ENCODE data around the gene SRPK1. TPM values are rescaled to one million over a fixed set of nuclear protein-coding genes. Genes with fewer than 3 reads are reported as not detected.

The SRPK1 gene
- total RNA-seq, 3 donors from 2014 or later (not counting 1 experiment from before 2014, with no cell fraction given) = 38.6 to 63.8 (median 43.2) TPM

GRCh38 chr6:35898003-35898402, 22.9 kb downstream of the SRPK1 start:
- intact Hi-C loops (cut with micrococcal nuclease) = no loop called here
- H3K27me3 Mint-ChIP-seq (ENCODE audit: low read depth in 2 of 2) = no peaks in the 10 kb centered on the region

GRCh38 chr6:35897486-35897885, 23.4 kb downstream of the SRPK1 start:
- 98% methylated on average over 3 of the region's 4 CpGs for WGBS (ENCODE audit: insufficient coverage)
- Histone ChIP-seq H3K27me3 (ENCODE audit: control insufficient read depth, insufficient read depth, low read length) (no peaks in the 10 kb centered on the region), H3K9me3 (ENCODE audit: control insufficient read depth, insufficient read depth, low read length) (no peaks in the 10 kb centered on the region), H3K27ac (ENCODE audit: low read length) (no peak overlapping the region), H3K4me3 (ENCODE audit: low read length) (no peak overlapping the region), H3K36me3 (ENCODE audit: control insufficient read depth, insufficient read depth, low read length) (peaks cover 3% of the 10 kb centered on the region), H3K4me1 (ENCODE audit: control insufficient read depth, insufficient read depth, low read length) (no peaks in the 10 kb centered on the region)
- intact Hi-C loops (cut with micrococcal nuclease) = no loop called here
- H3K9me3 Mint-ChIP-seq = no peaks in the 10 kb centered on the region
- DNase-seq (no peak), ATAC-seq (no peak)
- peaks cover 6 to 15% of the 10 kb centered on the region in 2 donors for H3K4me1 Mint-ChIP-seq
- no peaks in the 10 kb centered on the region for H3K27me3 Mint-ChIP-seq (ENCODE audit: low read depth in 2 of 2)
- TF ChIP-seq, protein P1, sequence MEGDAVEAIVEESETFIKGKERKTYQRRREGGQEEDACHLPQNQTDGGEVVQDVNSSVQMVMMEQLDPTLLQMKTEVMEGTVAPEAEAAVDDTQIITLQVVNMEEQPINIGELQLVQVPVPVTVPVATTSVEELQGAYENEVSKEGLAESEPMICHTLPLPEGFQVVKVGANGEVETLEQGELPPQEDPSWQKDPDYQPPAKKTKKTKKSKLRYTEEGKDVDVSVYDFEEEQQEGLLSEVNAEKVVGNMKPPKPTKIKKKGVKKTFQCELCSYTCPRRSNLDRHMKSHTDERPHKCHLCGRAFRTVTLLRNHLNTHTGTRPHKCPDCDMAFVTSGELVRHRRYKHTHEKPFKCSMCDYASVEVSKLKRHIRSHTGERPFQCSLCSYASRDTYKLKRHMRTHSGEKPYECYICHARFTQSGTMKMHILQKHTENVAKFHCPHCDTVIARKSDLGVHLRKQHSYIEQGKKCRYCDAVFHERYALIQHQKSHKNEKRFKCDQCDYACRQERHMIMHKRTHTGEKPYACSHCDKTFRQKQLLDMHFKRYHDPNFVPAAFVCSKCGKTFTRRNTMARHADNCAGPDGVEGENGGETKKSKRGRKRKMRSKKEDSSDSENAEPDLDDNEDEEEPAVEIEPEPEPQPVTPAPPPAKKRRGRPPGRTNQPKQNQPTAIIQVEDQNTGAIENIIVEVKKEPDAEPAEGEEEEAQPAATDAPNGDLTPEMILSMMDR (IDR thresholded peaks at IDR 0.05) = no peak
- H3K4me3 Mint-ChIP-seq = no peak overlapping the region
- no peaks in the 10 kb centered on the region for H3K36me3 Mint-ChIP-seq
- H3K27ac Mint-ChIP-seq = no peak overlapping the region

More at GRCh38 chr6:35898003-35898402, 22.9 kb downstream of the SRPK1 start:
- DNase-seq (no peak), ATAC-seq (no peak)
- Mint-ChIP-seq H3K27ac (no peak overlapping the region), H3K9me3 (no peaks in the 10 kb centered on the region), H3K36me3 (no peaks in the 10 kb centered on the region), H3K4me1 (peaks cover 6 to 15% of the 10 kb centered on the region in 2 donors), H3K4me3 (no peak overlapping the region)
- Histone ChIP-seq H3K36me3 (ENCODE audit: control insufficient read depth, insufficient read depth, low read length) (peaks cover 3% of the 10 kb centered on the region), H3K4me3 (ENCODE audit: low read length) (no peak overlapping the region), H3K4me1 (ENCODE audit: control insufficient read depth, insufficient read depth, low read length) (no peaks in the 10 kb centered on the region), H3K9me3 (ENCODE audit: control insufficient read depth, insufficient read depth, low read length) (no peaks in the 10 kb centered on the region), H3K27ac (ENCODE audit: low read length) (no peak overlapping the region), H3K27me3 (ENCODE audit: control insufficient read depth, insufficient read depth, low read length) (no peaks in the 10 kb centered on the region)
- TF ChIP-seq, protein P1 (IDR thresholded peaks at IDR 0.05) = no peak
- 100% methylated on average over 1 of the region's 2 CpGs for WGBS (ENCODE audit: insufficient coverage)

DNA sequence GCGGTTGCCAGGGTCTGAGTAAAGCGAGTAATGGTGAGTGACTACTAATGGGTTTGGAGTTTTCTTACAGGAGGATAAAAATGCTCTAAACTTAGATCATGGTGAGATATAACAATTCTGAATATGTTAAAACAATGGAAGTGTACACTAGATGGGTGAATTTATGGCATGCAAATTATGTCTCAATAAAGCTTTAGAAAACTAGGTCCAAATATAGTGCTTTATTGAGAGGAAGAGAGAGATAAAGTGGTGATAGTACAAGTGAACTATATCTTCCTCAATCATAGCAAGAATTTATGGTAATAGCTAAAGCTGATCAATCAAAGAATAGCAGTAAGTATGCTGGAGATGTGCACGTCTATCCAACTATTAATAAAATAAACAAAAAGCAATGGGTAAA, 23.9 kb downstream of the SRPK1 start:
- Histone ChIP-seq H3K27me3 (ENCODE audit: control insufficient read depth, insufficient read depth, low read length) (no peaks in the 10 kb centered on the region), H3K9me3 (ENCODE audit: control insufficient read depth, insufficient read depth, low read length) (no peaks in the 10 kb centered on the region), H3K27ac (ENCODE audit: low read length) (no peak overlapping the region), H3K4me1 (ENCODE audit: control insufficient read depth, insufficient read depth, low read length) (no peaks in the 10 kb centered on the region), H3K4me3 (ENCODE audit: low read length) (no peak overlapping the region), H3K36me3 (ENCODE audit: control insufficient read depth, insufficient read depth, low read length) (peaks cover 3% of the 10 kb centered on the region)
- TF ChIP-seq, protein P1 (IDR thresholded peaks at IDR 0.05) = no peak
- Mint-ChIP-seq H3K27ac (no peak overlapping the region), H3K9me3 (no peaks in the 10 kb centered on the region), H3K4me3 (no peak overlapping the region), H3K4me1 (peaks cover 6 to 15% of the 10 kb centered on the region in 2 donors), H3K36me3 (no peaks in the 10 kb centered on the region), H3K27me3 (ENCODE audit: low read depth in 2 of 2) (no peaks in the 10 kb centered on the region)
- ATAC-seq (no peak), DNase-seq (no peak)
- WGBS (ENCODE audit: insufficient coverage) = 100% methylated on average over 2 of the region's 3 CpGs
- intact Hi-C loops (cut with micrococcal nuclease) = no loop called here

GRCh38 chr6:35896228-35896627, 24.7 kb downstream of the SRPK1 start:
- no peak overlapping the region for H3K4me3 Mint-ChIP-seq
- Histone ChIP-seq H3K9me3 (ENCODE audit: control insufficient read depth, insufficient read depth, low read length) (no peaks in the 10 kb centered on the region), H3K4me1 (ENCODE audit: control insufficient read depth, insufficient read depth, low read length) (no peaks in the 10 kb centered on the region), H3K27ac (ENCODE audit: low read length) (no peak overlapping the region), H3K4me3 (ENCODE audit: low read length) (no peak overlapping the region), H3K36me3 (ENCODE audit: control insufficient read depth, insufficient read depth, low read length) (peaks cover 3% of the 10 kb centered on the region), H3K27me3 (ENCODE audit: control insufficient read depth, insufficient read depth, low read length) (no peaks in the 10 kb centered on the region)
- no CpG with 5 or more reads among the region's 1 CpG for WGBS (ENCODE audit: insufficient coverage)
- DNase-seq (no peak), ATAC-seq (no peak)
- peaks cover 6 to 15% of the 10 kb centered on the region in 2 donors for H3K4me1 Mint-ChIP-seq
- peak overlapping the region in 1 of 2 donors; percentile 52 for H3K27ac Mint-ChIP-seq
- no peaks in the 10 kb centered on the region for H3K9me3 Mint-ChIP-seq
- TF ChIP-seq, protein P1 (IDR thresholded peaks at IDR 0.05) = no peak
- H3K36me3 Mint-ChIP-seq = no peaks in the 10 kb centered on the region
- intact Hi-C loops (cut with micrococcal nuclease) = no loop called here
- H3K27me3 Mint-ChIP-seq (ENCODE audit: low read depth in 2 of 2) = no peaks in the 10 kb centered on the region
